ENCODE measurements around the gene LCLAT1.

LCLAT1 gene

GRCh38 chr2:30410217-30410616, 36.8 kb upstream of the LCLAT1 start:
- DNase-seq (ENCODE audit: insufficient read length) (no peak), FAIRE-seq (no peak)
- TF ChIP-seq TAF1 (IDR thresholded peaks at IDR 0.05; ENCODE audit: borderline replicate concordance, low read depth, low read length), result no peak
- TF ChIP-seq POLR2AphosphoS5 (IDR thresholded peaks at IDR 0.05; ENCODE audit: low read depth, low read length), result no peak
- no peak for TF ChIP-seq POLR2A (IDR thresholded peaks at IDR 0.05; ENCODE audit: low read depth, low read length)

- TF ChIP-seq POLR2A (IDR thresholded peaks at IDR 0.05; ENCODE audit: low read depth, low read length), result no peak
- no peak for TF ChIP-seq TAF1 (IDR thresholded peaks at IDR 0.05; ENCODE audit: borderline replicate concordance, low read depth, low read length)
- no peak for TF ChIP-seq POLR2AphosphoS5 (IDR thresholded peaks at IDR 0.05; ENCODE audit: low read depth, low read length)
- DNase-seq (ENCODE audit: insufficient read length) (no peak), FAIRE-seq (no peak)
These were observed 34.9 kb upstream of the LCLAT1 start for GRCh38 chr2:30412047-30412683.

DNA sequence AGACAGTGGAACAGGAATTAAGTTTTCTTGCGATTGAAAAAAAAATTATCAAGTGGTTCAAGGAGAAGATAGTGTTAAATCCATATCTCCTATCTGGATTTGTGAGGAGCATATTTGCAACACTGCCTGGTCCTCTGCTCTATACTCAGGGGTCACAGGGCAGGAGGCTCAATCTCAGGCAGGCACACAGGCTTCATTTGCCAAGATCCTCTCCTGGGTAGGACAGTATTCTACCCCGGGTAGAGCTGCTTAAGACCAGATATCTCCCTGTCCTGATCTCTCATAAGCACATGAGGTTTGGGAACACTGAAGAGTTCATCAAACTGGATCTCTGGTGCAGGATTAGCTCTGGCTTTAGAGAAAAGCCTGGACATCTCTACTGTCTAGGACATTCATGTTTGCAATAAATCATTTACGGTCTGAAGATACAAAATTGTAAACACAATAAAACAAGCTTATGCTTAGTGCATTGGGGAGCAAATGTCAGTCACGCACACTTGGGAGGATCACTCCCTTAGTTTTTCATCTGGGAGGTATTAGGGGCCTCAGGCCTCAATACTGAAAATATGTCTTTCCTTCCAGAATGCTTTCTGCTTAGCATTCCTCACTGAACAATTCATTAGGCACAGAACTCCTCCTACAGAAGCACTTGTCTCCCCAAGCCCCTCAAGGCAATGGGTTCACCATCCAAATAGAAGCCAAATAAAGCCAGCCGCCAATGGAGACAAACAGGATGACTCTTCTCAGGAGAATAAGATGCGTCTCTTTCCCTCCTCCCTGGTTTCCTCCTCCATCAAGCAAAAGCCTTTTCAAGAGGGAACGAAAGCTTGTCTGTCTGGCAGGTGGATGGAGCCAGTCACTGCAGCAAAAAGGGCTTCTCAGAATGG, 34.1 kb upstream of the LCLAT1 start:
- DNase-seq (ENCODE audit: insufficient read length), result no peak
- FAIRE-seq, result no peak
- TF ChIP-seq POLR2A (IDR thresholded peaks at IDR 0.05; ENCODE audit: low read depth, low read length) (no peak), TAF1 (IDR thresholded peaks at IDR 0.05; ENCODE audit: borderline replicate concordance, low read depth, low read length) (no peak), POLR2AphosphoS5 (IDR thresholded peaks at IDR 0.05; ENCODE audit: low read depth, low read length) (no peak)

- DNase-seq (ENCODE audit: insufficient read length) (no peak), FAIRE-seq (no peak)
- TF ChIP-seq TAF1 (IDR thresholded peaks at IDR 0.05; ENCODE audit: borderline replicate concordance, low read depth, low read length) (no peak), POLR2AphosphoS5 (IDR thresholded peaks at IDR 0.05; ENCODE audit: low read depth, low read length) (no peak), POLR2A (IDR thresholded peaks at IDR 0.05; ENCODE audit: low read depth, low read length) (no peak)
These were observed 32.1 kb upstream of the LCLAT1 start for GRCh38 chr2:30414961-30415360.

- DNase-seq (ENCODE audit: insufficient read length) (no peak), FAIRE-seq (no peak)
- no peak for TF ChIP-seq POLR2A (IDR thresholded peaks at IDR 0.05; ENCODE audit: low read depth, low read length)
These were observed 29.8 kb upstream of the LCLAT1 start for GRCh38 chr2:30417253-30417652.

- DNase-seq (ENCODE audit: insufficient read length) (no peak), FAIRE-seq (peak; percentile 33)
- no peak for TF ChIP-seq TAF1 (IDR thresholded peaks at IDR 0.05; ENCODE audit: borderline replicate concordance, low read depth, low read length)
- TF ChIP-seq POLR2A (IDR thresholded peaks at IDR 0.05; ENCODE audit: low read depth, low read length), result no peak
- TF ChIP-seq POLR2AphosphoS5 (IDR thresholded peaks at IDR 0.05; ENCODE audit: low read depth, low read length), result no peak
These were observed 25.9 kb upstream of the LCLAT1 start for GRCh38 chr2:30421026-30421603.

GRCh38 chr2:30421604-30422443, 25.2 kb upstream of the LCLAT1 start:
- FAIRE-seq, result peak; percentile 67
- no peak for DNase-seq (ENCODE audit: insufficient read length)
- no peak for TF ChIP-seq TAF1 (IDR thresholded peaks at IDR 0.05; ENCODE audit: borderline replicate concordance, low read depth, low read length)
- TF ChIP-seq POLR2AphosphoS5 (IDR thresholded peaks at IDR 0.05; ENCODE audit: low read depth, low read length), result no peak
- TF ChIP-seq POLR2A (IDR thresholded peaks at IDR 0.05; ENCODE audit: low read depth, low read length), result no peak

GRCh38 chr2:30422444-30423040, 24.5 kb upstream of the LCLAT1 start:
- DNase-seq (ENCODE audit: insufficient read length) (peak; percentile 29), FAIRE-seq (peak; percentile 88)
- no peak for TF ChIP-seq POLR2A (IDR thresholded peaks at IDR 0.05; ENCODE audit: low read depth, low read length)
- no peak for TF ChIP-seq POLR2AphosphoS5 (IDR thresholded peaks at IDR 0.05; ENCODE audit: low read depth, low read length)
- TF ChIP-seq TAF1 (IDR thresholded peaks at IDR 0.05; ENCODE audit: borderline replicate concordance, low read depth, low read length), result no peak

DNA sequence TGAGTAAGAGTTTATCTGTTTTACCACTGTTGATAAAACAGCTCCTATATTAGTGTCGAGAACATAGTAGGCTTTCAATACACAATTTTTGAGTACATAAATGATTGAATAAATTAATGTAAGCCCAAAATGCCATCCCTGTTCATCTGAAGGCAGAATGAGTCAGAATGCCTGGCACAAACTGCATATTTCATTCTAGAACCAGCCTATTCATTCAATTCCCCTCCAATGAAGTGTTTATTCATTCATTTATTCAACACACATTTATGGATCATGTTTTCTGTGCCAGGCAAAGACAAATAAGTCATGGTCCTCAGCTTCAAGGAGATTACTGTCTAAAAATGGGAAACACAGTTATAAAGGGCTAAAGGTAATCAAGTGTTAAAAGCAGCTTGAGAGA, 22.8 kb upstream of the LCLAT1 start:
- TF ChIP-seq POLR2A (IDR thresholded peaks at IDR 0.05; ENCODE audit: low read depth, low read length) (no peak), TAF1 (IDR thresholded peaks at IDR 0.05; ENCODE audit: borderline replicate concordance, low read depth, low read length) (no peak), POLR2AphosphoS5 (IDR thresholded peaks at IDR 0.05; ENCODE audit: low read depth, low read length) (no peak)
- DNase-seq (ENCODE audit: insufficient read length), result no peak
- FAIRE-seq, result no peak

GRCh38 chr2:30425326-30425725, 21.7 kb upstream of the LCLAT1 start:
- FAIRE-seq (no peak), DNase-seq (ENCODE audit: insufficient read length) (no peak)
- no peak for TF ChIP-seq TAF1 (IDR thresholded peaks at IDR 0.05; ENCODE audit: borderline replicate concordance, low read depth, low read length)
- no peak for TF ChIP-seq POLR2AphosphoS5 (IDR thresholded peaks at IDR 0.05; ENCODE audit: low read depth, low read length)

Data from GM12892 (cell line).